A673 (cell line): Measurements from ENCODE around the gene SHC4.
A peak's percentile ranks its signal among the peaks of the same experiment; 100 is the strongest.

ENCODE experiments used
- EZH2 ChIP-seq: fragments of 200-600 bp; sonication (generic); IDR thresholded peaks from 2 replicates; pipeline ENCODE4 v1.6.1; 2017; ENCODE audit warnings: borderline replicate concordance, low read depth, mild to moderate bottlenecking, mixed read lengths, antibody characterized with exemption, low read length; ENCODE audit not compliant: poor library complexity, severe bottlenecking
- TF ChIP-seq, protein P1 (sequence below): fragments of 300-800, 200-600 bp; sonication (generic); conservative IDR thresholded peaks from 2 replicates; pipeline ENCODE4 v1.5.1; 2017; ENCODE audit warnings: low read depth, mild to moderate bottlenecking, antibody characterized with exemption, low read length, moderate library complexity, mixed read lengths

GRCh38 chr15:48965972-48966371 is 2.3 kb upstream of the SHC4 start:
- TF ChIP-seq, protein P1, sequence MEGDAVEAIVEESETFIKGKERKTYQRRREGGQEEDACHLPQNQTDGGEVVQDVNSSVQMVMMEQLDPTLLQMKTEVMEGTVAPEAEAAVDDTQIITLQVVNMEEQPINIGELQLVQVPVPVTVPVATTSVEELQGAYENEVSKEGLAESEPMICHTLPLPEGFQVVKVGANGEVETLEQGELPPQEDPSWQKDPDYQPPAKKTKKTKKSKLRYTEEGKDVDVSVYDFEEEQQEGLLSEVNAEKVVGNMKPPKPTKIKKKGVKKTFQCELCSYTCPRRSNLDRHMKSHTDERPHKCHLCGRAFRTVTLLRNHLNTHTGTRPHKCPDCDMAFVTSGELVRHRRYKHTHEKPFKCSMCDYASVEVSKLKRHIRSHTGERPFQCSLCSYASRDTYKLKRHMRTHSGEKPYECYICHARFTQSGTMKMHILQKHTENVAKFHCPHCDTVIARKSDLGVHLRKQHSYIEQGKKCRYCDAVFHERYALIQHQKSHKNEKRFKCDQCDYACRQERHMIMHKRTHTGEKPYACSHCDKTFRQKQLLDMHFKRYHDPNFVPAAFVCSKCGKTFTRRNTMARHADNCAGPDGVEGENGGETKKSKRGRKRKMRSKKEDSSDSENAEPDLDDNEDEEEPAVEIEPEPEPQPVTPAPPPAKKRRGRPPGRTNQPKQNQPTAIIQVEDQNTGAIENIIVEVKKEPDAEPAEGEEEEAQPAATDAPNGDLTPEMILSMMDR, result peak; percentile 37; the same call in 1 of the 2 replicates
- no peak for TF ChIP-seq EZH2
